NCI-H2227 treated with DMSO at 0.1 percent for 48 hours (cell line): ENCODE measurements around the gene IGSF21.

Source experiments
- DNase-seq: peaks from one replicate; lab custom pipeline; 2025; lab: John Stamatoyannopoulos, UW

IGSF21 gene

GRCh38 chr1:18107369-18108298 is at the start of gene IGSF21:
IGSF21 (plus strand) TSS chr1:18107798; CDS start chr1:18108129, 331 bp downstream.
- peak; percentile 50 for DNase-seq

GRCh38 chr1:18058206-18058921 is 49.2 kb upstream of the IGSF21 start:
- DNase-seq = no peak

- no peak for DNase-seq
These were observed 48.5 kb upstream of the IGSF21 start for GRCh38 chr1:18058981-18059605.

- DNase-seq = no peak
These were observed 47.2 kb upstream of the IGSF21 start for GRCh38 chr1:18060366-18060765.

- no peak for DNase-seq
These were observed 45.4 kb upstream of the IGSF21 start for GRCh38 chr1:18062185-18062584.

GRCh38 chr1:18064534-18064933 is 43.1 kb upstream of the IGSF21 start:
- no peak for DNase-seq

- DNase-seq = no peak
These were observed 41.0 kb upstream of the IGSF21 start for GRCh38 chr1:18066576-18066975.

- no peak for DNase-seq
These were observed 37.7 kb upstream of the IGSF21 start for GRCh38 chr1:18069903-18070302.

GRCh38 chr1:18072066-18072465 is 35.5 kb upstream of the IGSF21 start:
- no peak for DNase-seq

GRCh38 chr1:18073066-18073642 is 34.4 kb upstream of the IGSF21 start:
- no peak for DNase-seq

GRCh38 chr1:18077657-18078215 is 29.9 kb upstream of the IGSF21 start:
- DNase-seq = no peak

GRCh38 chr1:18079941-18080735 is 27.5 kb upstream of the IGSF21 start:
- peak; percentile 44 for DNase-seq

GRCh38 chr1:18085387-18086074 is 22.1 kb upstream of the IGSF21 start:
- no peak for DNase-seq

GRCh38 chr1:18088077-18088594 is 19.5 kb upstream of the IGSF21 start:
- DNase-seq = no peak

- DNase-seq = no peak
These were observed 18.1 kb upstream of the IGSF21 start for GRCh38 chr1:18089488-18089887.

GRCh38 chr1:18090636-18091035 is 17.0 kb upstream of the IGSF21 start:
- no peak for DNase-seq

- DNase-seq = no peak
These were observed 15.7 kb upstream of the IGSF21 start for GRCh38 chr1:18091660-18092446.

- DNase-seq = no peak
These were observed 14.4 kb upstream of the IGSF21 start for GRCh38 chr1:18093193-18093592.

- no peak for DNase-seq
These were observed 14.0 kb upstream of the IGSF21 start for GRCh38 chr1:18093646-18094045.
